Brain microvascular endothelial cell (primary cell): ENCODE results near the gene ORC5.
A peak's percentile ranks its signal among the peaks of the same experiment; 100 is the strongest.

Experiments
- DNase-seq: peaks from one replicate; pipeline ENCODE4 v3.0.0-alpha.2; 2020
- H3K27ac ChIP-seq: fragments of 250-450 bp; sonication (Bioruptor Pico); 2 replicates; pipeline ENCODE4 v1.5.1; 2020; ENCODE audit warnings: mild to moderate bottlenecking, moderate library complexity
- H3K27me3 ChIP-seq: fragments of 250-450 bp; sonication (Bioruptor Pico); replicated peaks from 2 replicates; pipeline ENCODE4 v1.5.1; 2020; ENCODE audit warnings: mild to moderate bottlenecking
- H3K36me3 ChIP-seq: fragments of 250-450 bp; sonication (Bioruptor Pico); replicated peaks from 2 replicates; pipeline ENCODE4 v1.5.1; 2020; ENCODE audit warnings: mild to moderate bottlenecking
- H3K4me3 ChIP-seq: 2 replicates; pipeline ENCODE4 v1.5.1; 2011; ENCODE audit warnings: low read depth, mild to moderate bottlenecking, control low read depth, low read length, moderate library complexity
- in situ Hi-C: cut with HindIII; loops from 2 replicates; pipeline ENCODE4 v1.10.0; 2017; ENCODE audit warnings: low sequenced_read_pairs, low pct_ligation_motif_present
- TF ChIP-seq, protein P1 (sequence below): IDR thresholded peaks from 2 replicates; pipeline ENCODE4 v1.5.1; 2011; ENCODE audit warnings: low read depth, mild to moderate bottlenecking, moderate library complexity, low read length, control low read depth, inconsistent platforms; ENCODE audit errors: missing control alignments

The ORC5 gene

GRCh38 chr7:104207348-104207730 lies 474 bp downstream of the ORC5 start:
- peak overlapping the region; percentile 52 for H3K27ac ChIP-seq
- H3K27me3 ChIP-seq: no peaks in the 10 kb centered on the region
- TF ChIP-seq, protein P1, sequence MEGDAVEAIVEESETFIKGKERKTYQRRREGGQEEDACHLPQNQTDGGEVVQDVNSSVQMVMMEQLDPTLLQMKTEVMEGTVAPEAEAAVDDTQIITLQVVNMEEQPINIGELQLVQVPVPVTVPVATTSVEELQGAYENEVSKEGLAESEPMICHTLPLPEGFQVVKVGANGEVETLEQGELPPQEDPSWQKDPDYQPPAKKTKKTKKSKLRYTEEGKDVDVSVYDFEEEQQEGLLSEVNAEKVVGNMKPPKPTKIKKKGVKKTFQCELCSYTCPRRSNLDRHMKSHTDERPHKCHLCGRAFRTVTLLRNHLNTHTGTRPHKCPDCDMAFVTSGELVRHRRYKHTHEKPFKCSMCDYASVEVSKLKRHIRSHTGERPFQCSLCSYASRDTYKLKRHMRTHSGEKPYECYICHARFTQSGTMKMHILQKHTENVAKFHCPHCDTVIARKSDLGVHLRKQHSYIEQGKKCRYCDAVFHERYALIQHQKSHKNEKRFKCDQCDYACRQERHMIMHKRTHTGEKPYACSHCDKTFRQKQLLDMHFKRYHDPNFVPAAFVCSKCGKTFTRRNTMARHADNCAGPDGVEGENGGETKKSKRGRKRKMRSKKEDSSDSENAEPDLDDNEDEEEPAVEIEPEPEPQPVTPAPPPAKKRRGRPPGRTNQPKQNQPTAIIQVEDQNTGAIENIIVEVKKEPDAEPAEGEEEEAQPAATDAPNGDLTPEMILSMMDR: no peak
- in situ Hi-C loops: no loop called here
- H3K36me3 ChIP-seq: peaks cover 14% of the 10 kb centered on the region
- no peak for DNase-seq
- peak overlapping the region; percentile 71 for H3K4me3 ChIP-seq

- Histone ChIP-seq H3K4me3 (peak overlapping the region; percentile 71), H3K27me3 (no peaks in the 10 kb centered on the region), H3K36me3 (peaks cover 16% of the 10 kb centered on the region), H3K27ac (peak overlapping the region; percentile 52)
- in situ Hi-C loops: no loop called here
- no peak for DNase-seq
- TF ChIP-seq, protein P1: no peak
Observed at GRCh38 chr7:104206841-104207240, 972 bp downstream of the ORC5 start.

DNA sequence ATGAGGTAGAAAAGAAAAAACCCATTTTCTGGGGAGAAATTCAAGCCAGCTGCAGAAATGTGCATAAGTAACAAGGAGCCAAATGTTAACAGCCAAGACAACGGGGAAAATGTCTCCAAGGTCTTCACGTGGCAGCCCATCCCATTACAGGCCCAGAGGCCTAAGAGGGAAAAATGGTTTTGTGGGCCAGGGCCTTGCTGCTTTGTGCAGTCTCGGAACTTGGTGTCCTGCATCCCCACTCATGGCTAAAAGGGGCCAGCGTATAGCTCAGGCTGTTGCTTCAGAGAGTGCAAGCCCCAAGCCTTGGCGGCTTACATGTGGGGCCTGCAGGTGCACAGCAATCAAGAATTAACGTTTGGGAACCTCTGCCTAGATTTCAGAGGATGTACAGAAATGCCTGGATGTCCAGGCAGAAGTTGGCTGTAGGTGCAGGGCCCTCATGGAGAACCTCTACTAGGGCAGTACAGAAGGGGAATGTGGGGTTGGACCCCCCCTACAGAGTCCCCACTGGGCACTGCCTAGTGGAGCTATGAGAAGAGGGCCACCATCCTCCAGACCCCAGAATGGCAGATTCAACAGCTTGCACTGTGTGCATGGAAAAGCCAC lies 9.0 kb downstream of the ORC5 start:
- Histone ChIP-seq H3K27ac (no peak overlapping the region), H3K27me3 (no peaks in the 10 kb centered on the region), H3K4me3 (no peak overlapping the region), H3K36me3 (peaks cover 41% of the 10 kb centered on the region)
- in situ Hi-C loops: no loop called here
- DNase-seq: no peak
- TF ChIP-seq, protein P1: no peak

GRCh38 chr7:104196161-104196560 lies 11.7 kb downstream of the ORC5 start:
- no peak overlapping the region for H3K27ac ChIP-seq
- no peak for DNase-seq
- no peaks in the 10 kb centered on the region for H3K27me3 ChIP-seq
- in situ Hi-C loops: no loop called here
- peaks cover 27% of the 10 kb centered on the region for H3K36me3 ChIP-seq
- TF ChIP-seq, protein P1: no peak
- H3K4me3 ChIP-seq: no peak overlapping the region

GRCh38 chr7:104192434-104192833 lies 15.4 kb downstream of the ORC5 start:
- no peak for DNase-seq
- TF ChIP-seq, protein P1: no peak
- H3K27ac ChIP-seq: no peak overlapping the region
- H3K4me3 ChIP-seq: no peak overlapping the region
- in situ Hi-C loops: no loop called here
- peaks cover 11% of the 10 kb centered on the region for H3K36me3 ChIP-seq
- H3K27me3 ChIP-seq: no peaks in the 10 kb centered on the region

- TF ChIP-seq, protein P1: no peak
- in situ Hi-C loops: no loop called here
- Histone ChIP-seq H3K4me3 (no peak overlapping the region), H3K27ac (no peak overlapping the region), H3K36me3 (peaks cover 19% of the 10 kb centered on the region), H3K27me3 (no peaks in the 10 kb centered on the region)
- no peak for DNase-seq
Observed at GRCh38 chr7:104185346-104185745, 22.5 kb downstream of the ORC5 start.
